B cell (primary cell): Measurements from ENCODE around the gene SLC22A15.

Experiments
- CTCF ChIP-seq: fragments of 200-600 bp; IDR thresholded peaks from one replicate; pipeline ENCODE4 v1.8.0; 2022; ENCODE audit warnings: antibody characterized with exemption, mild to moderate bottlenecking
- EZH2 ChIP-seq: IDR thresholded peaks from 2 replicates; pipeline ENCODE4 v1.6.1; 2012; ENCODE audit warnings: borderline replicate concordance, low read depth, mild to moderate bottlenecking, moderate library complexity, low read length; ENCODE audit not compliant: insufficient read depth, poor library complexity, severe bottlenecking

DNA sequence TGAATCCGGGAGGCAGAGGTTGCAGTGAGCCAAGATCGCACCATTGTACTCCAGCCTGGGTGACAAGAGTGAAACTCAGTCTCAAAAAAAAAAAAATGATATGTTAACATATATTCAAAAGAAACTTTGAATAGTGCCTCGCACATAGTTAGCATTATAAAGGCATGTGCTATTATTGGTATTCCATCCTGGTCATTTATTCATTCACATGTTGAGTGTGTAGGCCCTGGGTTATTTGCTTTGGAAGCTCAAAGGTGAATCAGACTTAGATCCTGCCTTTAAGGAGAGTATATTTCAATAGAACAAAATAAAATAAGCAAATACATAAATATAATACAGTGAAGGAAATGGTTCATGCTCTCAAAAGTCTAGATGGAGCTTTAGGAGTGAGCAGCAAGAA, 13.4 kb downstream of the SLC22A15 start:
- TF ChIP-seq CTCF (no peak), EZH2 (no peak)
